Panc1 (cell line): ENCODE results near the gene SPACA7. TPM values are rescaled to one million over a fixed set of nuclear protein-coding genes. Genes with fewer than 3 reads are reported as not detected.

Experiments
- ATAC-seq: fragments of 200-7000 bp; cut with Tn5 transposase; 2 replicates; pipeline ENCODE4 v1.9.1; 2020; ENCODE audit warnings: mild to moderate bottlenecking, moderate library complexity
- BruUV-seq: library from RNA; stranded (reverse); fragments of 400-500 nt; replicated peaks from 2 replicates; lab custom pipeline; 2021; lab: Mats Ljungman, UMichigan
- CTCF ChIA-PET: fragments of 300-600 bp; sonication (Branson Sonifier 250); formaldehyde crosslinking; loops from one replicate; lab custom pipeline; 2022; ENCODE audit warnings: antibody characterized with exemption; lab: Charles Lee
- POLR2A ChIA-PET: fragments of 300-600 bp; sonication (Branson Sonifier 250); formaldehyde crosslinking; loops from one replicate; lab custom pipeline; 2022; ENCODE audit warnings: antibody characterized with exemption; lab: Charles Lee
- DNase-seq: peaks from one replicate; pipeline ENCODE4 v3.0.0-alpha.2; 2010; ENCODE audit warnings: low read depth, low spot score
- H3K27ac ChIP-seq: 2 replicates; pipeline ENCODE4 v1.5.1; 2011; ENCODE audit warnings: mild to moderate bottlenecking, low read length, inconsistent platforms
- H3K27me3 ChIP-seq: fragments of 200-500 bp; sonication (Bioruptor generic); 2 replicates; pipeline ENCODE4 v1.6.0; 2014; ENCODE audit warnings: low read length, inconsistent platforms; ENCODE audit not compliant: control insufficient read depth, insufficient read depth
- H3K36me3 ChIP-seq: fragments of 200-500 bp; sonication (Bioruptor generic); 2 replicates; pipeline ENCODE4 v1.5.1; 2014; ENCODE audit warnings: inconsistent platforms, mild to moderate bottlenecking, low read length, moderate library complexity; ENCODE audit not compliant: control insufficient read depth, insufficient read depth
- H3K4me1 ChIP-seq: 2 replicates; pipeline ENCODE4 v1.5.1; 2011; ENCODE audit warnings: inconsistent platforms, mild to moderate bottlenecking, low read length, moderate library complexity; ENCODE audit not compliant: control insufficient read depth, insufficient read depth
- H3K4me3 ChIP-seq, 2 experiments: 2 replicates each; pipeline ENCODE4 v1.5.1; 2011 to 2012; ENCODE audit warnings: low read depth in 2 of 2, low read length in 2 of 2, mild to moderate bottlenecking in 2 of 2, inconsistent platforms in 1 of 2, moderate library complexity in 1 of 2
- H3K9me3 ChIP-seq: fragments of 200-500 bp; sonication (Bioruptor generic); 2 replicates; pipeline ENCODE4 v1.5.1; 2014; ENCODE audit warnings: low read depth, mild to moderate bottlenecking, inconsistent platforms, low read length, moderate library complexity; ENCODE audit not compliant: control insufficient read depth, insufficient read depth
- POLR2AphosphoS5 ChIP-seq: IDR thresholded peaks from 2 replicates; pipeline ENCODE4 v1.6.1; 2012; ENCODE audit warnings: mild to moderate bottlenecking, low read depth, low read length, moderate library complexity
- SIN3A ChIP-seq: IDR thresholded peaks from 2 replicates; pipeline ENCODE4 v1.6.1; 2012; ENCODE audit warnings: low read depth, mild to moderate bottlenecking, low read length, moderate library complexity, borderline replicate concordance; ENCODE audit not compliant: insufficient read depth
- TCF7L2 ChIP-seq: IDR thresholded peaks from 2 replicates; pipeline ENCODE4 v1.6.1; 2011; ENCODE audit warnings: mild to moderate bottlenecking, low read depth, low read length, inconsistent platforms
- in situ Hi-C: cut with HindIII; loops from 2 replicates; pipeline ENCODE4 v1.10.0; 2016; ENCODE audit warnings: low sequenced_read_pairs, low pct_unique_long_range_greater_than_20kb
- intact Hi-C: fragments of 100-400 bp; cut with micrococcal nuclease; formaldehyde crosslinking; loops from one replicate; pipeline ENCODE4 v1.10.0; 2022; ENCODE audit not compliant: unreplicated experiment
- total RNA-seq: library from RNA; stranded (reverse); gene quantifications from one replicate; pipeline ENCODE4 v1.2.1, GENCODE V29; 2021; ENCODE audit not compliant: unreplicated experiment
- TF ChIP-seq, protein P1 (sequence below), 2 experiments: IDR thresholded peaks; 2 replicates each; pipeline ENCODE4 v1.6.1; 2011 to 2012; ENCODE audit warnings: low read depth in 2 of 2, control low read depth in 1 of 2, low read length in 1 of 2, mild to moderate bottlenecking in 1 of 2, moderate library complexity in 1 of 2; ENCODE audit not compliant: insufficient read depth in 1 of 2
- TF ChIP-seq, protein P2 (sequence below): fragments of 450-650 bp; IDR thresholded peaks from 2 replicates; pipeline ENCODE4 v1.5.1; 2017; ENCODE audit warnings: mild to moderate bottlenecking

SPACA7 gene
- total RNA-seq, 1 experiment from 2014 or later, result not detected

DNA sequence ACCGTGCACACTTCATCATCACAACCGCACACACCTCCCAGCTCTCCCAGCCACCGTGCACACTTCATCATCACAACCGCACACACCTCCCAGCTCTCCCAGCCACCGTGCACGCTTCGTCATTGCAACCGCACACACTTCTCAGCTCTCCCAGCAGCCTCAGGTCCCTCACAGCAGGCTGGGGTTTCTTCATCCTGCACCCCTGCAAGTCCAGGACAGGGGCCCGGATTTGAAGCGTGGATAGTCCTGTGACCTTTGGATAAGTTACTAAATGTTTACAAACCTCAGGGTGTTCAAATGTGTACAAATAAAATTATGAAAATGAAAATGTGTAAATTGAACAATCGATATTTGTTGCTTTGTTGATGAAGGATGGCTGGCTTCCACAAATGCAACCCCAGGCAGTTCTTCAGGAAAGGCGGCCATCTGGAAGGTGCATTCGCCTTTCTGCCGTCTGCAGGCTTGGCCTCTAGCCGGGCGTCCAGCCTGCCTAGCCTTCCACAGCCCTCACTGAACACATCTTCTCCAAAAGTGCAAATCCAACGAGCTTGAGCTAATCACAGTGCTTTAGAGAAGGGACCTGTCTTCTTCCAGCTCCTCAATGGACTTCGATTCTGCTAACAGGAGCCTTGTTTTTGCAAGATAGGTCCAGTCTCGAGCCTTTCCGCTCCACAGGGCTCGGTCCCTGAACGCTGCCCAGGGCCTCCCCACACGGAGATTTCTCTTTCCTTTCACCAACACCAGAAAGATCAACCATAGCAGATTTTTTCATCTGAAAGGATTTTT is 74.2 kb downstream of the SPACA7 start:
- in situ Hi-C loops (no loop called here), intact Hi-C loops (no loop called here)
- POLR2A ChIA-PET, result no interaction called here
- TF ChIP-seq, protein P1, sequence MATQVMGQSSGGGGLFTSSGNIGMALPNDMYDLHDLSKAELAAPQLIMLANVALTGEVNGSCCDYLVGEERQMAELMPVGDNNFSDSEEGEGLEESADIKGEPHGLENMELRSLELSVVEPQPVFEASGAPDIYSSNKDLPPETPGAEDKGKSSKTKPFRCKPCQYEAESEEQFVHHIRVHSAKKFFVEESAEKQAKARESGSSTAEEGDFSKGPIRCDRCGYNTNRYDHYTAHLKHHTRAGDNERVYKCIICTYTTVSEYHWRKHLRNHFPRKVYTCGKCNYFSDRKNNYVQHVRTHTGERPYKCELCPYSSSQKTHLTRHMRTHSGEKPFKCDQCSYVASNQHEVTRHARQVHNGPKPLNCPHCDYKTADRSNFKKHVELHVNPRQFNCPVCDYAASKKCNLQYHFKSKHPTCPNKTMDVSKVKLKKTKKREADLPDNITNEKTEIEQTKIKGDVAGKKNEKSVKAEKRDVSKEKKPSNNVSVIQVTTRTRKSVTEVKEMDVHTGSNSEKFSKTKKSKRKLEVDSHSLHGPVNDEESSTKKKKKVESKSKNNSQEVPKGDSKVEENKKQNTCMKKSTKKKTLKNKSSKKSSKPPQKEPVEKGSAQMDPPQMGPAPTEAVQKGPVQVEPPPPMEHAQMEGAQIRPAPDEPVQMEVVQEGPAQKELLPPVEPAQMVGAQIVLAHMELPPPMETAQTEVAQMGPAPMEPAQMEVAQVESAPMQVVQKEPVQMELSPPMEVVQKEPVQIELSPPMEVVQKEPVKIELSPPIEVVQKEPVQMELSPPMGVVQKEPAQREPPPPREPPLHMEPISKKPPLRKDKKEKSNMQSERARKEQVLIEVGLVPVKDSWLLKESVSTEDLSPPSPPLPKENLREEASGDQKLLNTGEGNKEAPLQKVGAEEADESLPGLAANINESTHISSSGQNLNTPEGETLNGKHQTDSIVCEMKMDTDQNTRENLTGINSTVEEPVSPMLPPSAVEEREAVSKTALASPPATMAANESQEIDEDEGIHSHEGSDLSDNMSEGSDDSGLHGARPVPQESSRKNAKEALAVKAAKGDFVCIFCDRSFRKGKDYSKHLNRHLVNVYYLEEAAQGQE (IDR thresholded peaks at IDR 0.05; ENCODE audit: insufficient read depth in 1 of 2, low read depth in 2 of 2, low read length in 1 of 2), result no peak
- TF ChIP-seq POLR2AphosphoS5 (no peak), SIN3A (no peak), TCF7L2 (no peak)
- TF ChIP-seq, protein P2, sequence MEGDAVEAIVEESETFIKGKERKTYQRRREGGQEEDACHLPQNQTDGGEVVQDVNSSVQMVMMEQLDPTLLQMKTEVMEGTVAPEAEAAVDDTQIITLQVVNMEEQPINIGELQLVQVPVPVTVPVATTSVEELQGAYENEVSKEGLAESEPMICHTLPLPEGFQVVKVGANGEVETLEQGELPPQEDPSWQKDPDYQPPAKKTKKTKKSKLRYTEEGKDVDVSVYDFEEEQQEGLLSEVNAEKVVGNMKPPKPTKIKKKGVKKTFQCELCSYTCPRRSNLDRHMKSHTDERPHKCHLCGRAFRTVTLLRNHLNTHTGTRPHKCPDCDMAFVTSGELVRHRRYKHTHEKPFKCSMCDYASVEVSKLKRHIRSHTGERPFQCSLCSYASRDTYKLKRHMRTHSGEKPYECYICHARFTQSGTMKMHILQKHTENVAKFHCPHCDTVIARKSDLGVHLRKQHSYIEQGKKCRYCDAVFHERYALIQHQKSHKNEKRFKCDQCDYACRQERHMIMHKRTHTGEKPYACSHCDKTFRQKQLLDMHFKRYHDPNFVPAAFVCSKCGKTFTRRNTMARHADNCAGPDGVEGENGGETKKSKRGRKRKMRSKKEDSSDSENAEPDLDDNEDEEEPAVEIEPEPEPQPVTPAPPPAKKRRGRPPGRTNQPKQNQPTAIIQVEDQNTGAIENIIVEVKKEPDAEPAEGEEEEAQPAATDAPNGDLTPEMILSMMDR, result no peak
- Histone ChIP-seq H3K36me3 (no peaks in the 10 kb centered on the region), H3K27me3 (no peaks in the 10 kb centered on the region; the same call in 1 of the 2 replicates), H3K4me1 (no peaks in the 10 kb centered on the region), H3K27ac (no peak overlapping the region), H3K9me3 (no peaks in the 10 kb centered on the region), H3K4me3 (no peak overlapping the region)
- CTCF ChIA-PET, result no interaction called here
- DNase-seq (no peak), ATAC-seq (no peak)
- no TSS peak for BruUV-seq

DNA sequence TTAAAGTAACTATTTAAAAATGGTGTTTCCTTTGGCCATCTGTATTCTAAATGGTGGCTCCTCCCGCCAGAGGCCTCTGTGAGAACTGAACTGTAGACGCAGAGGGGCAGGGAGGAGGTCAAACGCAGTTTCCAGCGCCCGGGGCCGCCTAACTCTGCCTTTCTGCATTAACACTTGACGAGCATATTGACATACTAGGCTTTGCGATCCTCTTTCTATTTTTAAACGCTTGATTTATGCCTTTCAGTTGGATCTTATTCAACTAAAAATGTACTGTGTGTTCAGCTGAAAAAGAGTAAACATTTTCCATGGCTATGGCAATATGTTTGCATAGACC is 74.7 kb downstream of the SPACA7 start:
- BruUV-seq, result no TSS peak
- in situ Hi-C loops (no loop called here), intact Hi-C loops (no loop called here)
- no peaks in the 10 kb centered on the region for H3K36me3 ChIP-seq
- H3K4me3 ChIP-seq, result no peak overlapping the region
- ChIA-PET POLR2A (no interaction called here), CTCF (no interaction called here)
- H3K4me1 ChIP-seq, result no peaks in the 10 kb centered on the region
- H3K27ac ChIP-seq, result no peak overlapping the region
- TF ChIP-seq TCF7L2, result no peak
- TF ChIP-seq, protein P1 (IDR thresholded peaks at IDR 0.05; ENCODE audit: insufficient read depth in 1 of 2, low read depth in 2 of 2, low read length in 1 of 2), result no peak
- TF ChIP-seq, protein P2, result no peak
- no peak for TF ChIP-seq SIN3A
- no peak for TF ChIP-seq POLR2AphosphoS5
- DNase-seq, result no peak
- no peak for ATAC-seq
- no peaks in the 10 kb centered on the region for H3K9me3 ChIP-seq
- no peaks in the 10 kb centered on the region; the same call in 1 of the 2 replicates for H3K27me3 ChIP-seq
